ENCODE data around the gene SHISA6.
"Not testable (repeated sequence)": the region's sequence is repeated elsewhere in the genome, so short reads cannot be mapped to it uniquely, and the experiment has no call there.

The SHISA6 gene

DNA sequence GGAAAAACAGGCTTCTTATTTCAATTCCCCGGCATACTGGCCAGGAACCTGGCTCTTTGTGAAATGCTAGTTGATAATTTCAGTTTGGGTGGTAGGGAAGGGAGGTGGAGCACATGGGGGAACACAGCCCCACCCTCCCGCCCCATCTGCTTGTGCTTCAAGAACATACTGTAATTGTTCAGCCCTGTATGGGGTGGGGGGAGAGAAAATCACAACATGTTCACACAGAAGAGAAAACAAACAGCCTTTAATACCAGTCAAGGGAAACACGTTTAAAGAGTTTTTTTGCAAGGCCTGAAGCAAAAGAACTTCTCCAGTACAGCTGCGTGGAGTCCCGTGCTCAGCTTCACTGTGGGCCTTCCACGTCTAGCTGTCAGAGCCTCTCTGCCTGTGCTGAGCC lies 59.7 kb downstream of the SHISA6 start:
- TF ChIP-seq, protein P1, sequence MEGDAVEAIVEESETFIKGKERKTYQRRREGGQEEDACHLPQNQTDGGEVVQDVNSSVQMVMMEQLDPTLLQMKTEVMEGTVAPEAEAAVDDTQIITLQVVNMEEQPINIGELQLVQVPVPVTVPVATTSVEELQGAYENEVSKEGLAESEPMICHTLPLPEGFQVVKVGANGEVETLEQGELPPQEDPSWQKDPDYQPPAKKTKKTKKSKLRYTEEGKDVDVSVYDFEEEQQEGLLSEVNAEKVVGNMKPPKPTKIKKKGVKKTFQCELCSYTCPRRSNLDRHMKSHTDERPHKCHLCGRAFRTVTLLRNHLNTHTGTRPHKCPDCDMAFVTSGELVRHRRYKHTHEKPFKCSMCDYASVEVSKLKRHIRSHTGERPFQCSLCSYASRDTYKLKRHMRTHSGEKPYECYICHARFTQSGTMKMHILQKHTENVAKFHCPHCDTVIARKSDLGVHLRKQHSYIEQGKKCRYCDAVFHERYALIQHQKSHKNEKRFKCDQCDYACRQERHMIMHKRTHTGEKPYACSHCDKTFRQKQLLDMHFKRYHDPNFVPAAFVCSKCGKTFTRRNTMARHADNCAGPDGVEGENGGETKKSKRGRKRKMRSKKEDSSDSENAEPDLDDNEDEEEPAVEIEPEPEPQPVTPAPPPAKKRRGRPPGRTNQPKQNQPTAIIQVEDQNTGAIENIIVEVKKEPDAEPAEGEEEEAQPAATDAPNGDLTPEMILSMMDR (IDR thresholded peaks at IDR 0.05; ENCODE audit: insufficient read depth, missing control alignments), result no peak
- DNase-seq (ENCODE audit: insufficient read length, low spot score) (no peak), FAIRE-seq (no peak)

DNA sequence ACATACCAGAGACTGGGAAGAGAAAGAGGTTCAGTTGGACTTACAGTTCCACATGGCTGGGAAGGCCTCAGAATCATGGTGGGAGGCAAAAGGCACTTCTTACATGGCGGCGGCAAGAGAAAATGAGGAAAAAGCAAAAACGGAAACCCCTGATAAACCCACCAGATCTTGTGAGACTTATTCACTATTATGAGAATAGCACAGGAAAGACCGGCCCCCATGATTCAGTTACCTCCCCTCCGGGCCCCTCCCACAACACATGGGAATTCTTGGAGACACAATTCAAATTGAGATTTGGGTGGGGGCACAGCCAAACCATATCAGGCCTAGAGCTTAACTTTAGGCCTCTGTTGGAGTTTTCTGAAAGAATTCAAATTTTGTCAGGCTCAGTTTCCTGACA lies 60.9 kb downstream of the SHISA6 start:
- FAIRE-seq, result not testable (repeated sequence)

GRCh38 chr17:11302401-11303186 lies 61.6 kb downstream of the SHISA6 start:
- FAIRE-seq (no peak), DNase-seq (ENCODE audit: insufficient read length, low spot score) (no peak)
- TF ChIP-seq, protein P1 (IDR thresholded peaks at IDR 0.05; ENCODE audit: insufficient read depth, missing control alignments), result no peak

More for the DNA sequence above, 60.9 kb downstream of the SHISA6 start:
- not testable (repeated sequence) for DNase-seq (ENCODE audit: insufficient read length, low spot score)

- DNase-seq (ENCODE audit: insufficient read length, low spot score), result no peak
- FAIRE-seq, result no peak
- TF ChIP-seq, protein P1 (IDR thresholded peaks at IDR 0.05; ENCODE audit: insufficient read depth, missing control alignments), result no peak
These were observed 62.9 kb downstream of the SHISA6 start for GRCh38 chr17:11303773-11304394.

GRCh38 chr17:11304568-11304967 lies 63.6 kb downstream of the SHISA6 start:
- TF ChIP-seq, protein P1 (IDR thresholded peaks at IDR 0.05; ENCODE audit: insufficient read depth, missing control alignments), result no peak
- DNase-seq (ENCODE audit: insufficient read length, low spot score), result no peak
- FAIRE-seq, result no peak

GRCh38 chr17:11305524-11305923 lies 64.5 kb downstream of the SHISA6 start:
- TF ChIP-seq, protein P1 (IDR thresholded peaks at IDR 0.05; ENCODE audit: insufficient read depth, missing control alignments), result no peak
- FAIRE-seq (no peak), DNase-seq (ENCODE audit: insufficient read length, low spot score) (no peak)

GRCh38 chr17:11308531-11308930 lies 67.5 kb downstream of the SHISA6 start:
- FAIRE-seq (no peak), DNase-seq (ENCODE audit: insufficient read length, low spot score) (no peak)
- TF ChIP-seq, protein P1 (IDR thresholded peaks at IDR 0.05; ENCODE audit: insufficient read depth, missing control alignments), result no peak
